Right renal pelvis (tissue), 4 donors: ENCODE results near the gene KIAA1671. TPM values are rescaled to one million over a fixed set of nuclear protein-coding genes. Genes with fewer than 3 reads are reported as not detected.

Source experiments
- DNase-seq, 4 donors: peaks; one replicate each; pipeline ENCODE4 v3.0.0-alpha.2; 2013; ENCODE audit warnings: low read depth in 4 of 4, low spot score in 3 of 4, missing footprints in 1 of 4
- polyA plus RNA-seq, 4 donors: library from polyadenylated mRNA; unstranded; fragments of 120-200 nt; gene quantifications; one replicate each; pipeline ENCODE4 v1.2.1, GENCODE V29; 2013; ENCODE audit not compliant: insufficient read length in 4 of 4

The KIAA1671 gene
- polyA plus RNA-seq, 4 donors, result 25.3 to 29.6 (median 27.6) TPM

GRCh38 chr22:24950272-24950902 lies 2.1 kb upstream of the KIAA1671 start:
- DNase-seq, result no peak

- DNase-seq, result no peak
These were observed 394 bp downstream of the KIAA1671 start for GRCh38 chr22:24952837-24953383.

DNA sequence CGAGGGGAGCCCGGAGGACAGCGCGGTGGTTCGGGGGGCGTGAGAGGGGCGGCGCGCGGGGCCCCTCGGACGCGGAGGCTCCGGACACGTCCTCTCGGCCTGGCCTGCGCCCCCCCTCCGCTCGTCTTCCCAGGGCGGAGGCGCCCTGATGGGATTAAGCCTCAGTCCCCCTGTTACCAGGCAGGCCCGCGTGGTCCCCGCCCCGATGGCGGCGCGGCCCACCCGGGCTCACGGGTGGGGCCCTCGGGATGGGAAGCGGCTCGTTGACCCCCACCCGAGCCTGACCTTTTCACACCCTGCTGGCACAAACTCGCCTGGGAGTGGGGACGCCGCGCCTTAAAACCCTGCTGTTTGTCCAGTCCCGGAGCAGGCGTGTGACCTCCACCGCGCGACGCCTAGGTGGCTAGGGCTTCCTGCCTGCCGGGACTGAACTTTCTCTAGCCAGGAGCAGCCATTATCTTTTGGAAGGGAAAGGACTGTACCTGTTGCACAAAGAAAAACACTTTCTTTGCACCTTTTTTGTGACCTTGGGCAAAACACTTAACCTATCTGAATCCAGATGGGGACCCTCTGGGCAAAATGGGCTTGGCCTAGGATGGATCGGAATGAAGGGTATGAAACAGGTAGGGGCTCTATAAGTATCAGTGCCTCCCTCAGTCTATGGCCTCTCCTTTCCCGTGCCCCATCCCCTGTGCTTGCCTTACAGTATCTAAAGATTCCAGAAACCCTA lies 1.0 kb downstream of the KIAA1671 start:
- DNase-seq, result no peak

GRCh38 chr22:24954114-24954463 lies 1.6 kb downstream of the KIAA1671 start:
- no peak for DNase-seq

GRCh38 chr22:24954856-24955255 lies 2.3 kb downstream of the KIAA1671 start:
- DNase-seq, result no peak

GRCh38 chr22:24957043-24957442 lies 4.5 kb downstream of the KIAA1671 start:
- DNase-seq, result no peak

- DNase-seq, result no peak
These were observed 8.8 kb downstream of the KIAA1671 start for GRCh38 chr22:24961217-24961844.

GRCh38 chr22:24962094-24962493 lies 9.6 kb downstream of the KIAA1671 start:
- DNase-seq, result no peak

- no peak for DNase-seq
These were observed 10.3 kb downstream of the KIAA1671 start for GRCh38 chr22:24962835-24963234.

DNA sequence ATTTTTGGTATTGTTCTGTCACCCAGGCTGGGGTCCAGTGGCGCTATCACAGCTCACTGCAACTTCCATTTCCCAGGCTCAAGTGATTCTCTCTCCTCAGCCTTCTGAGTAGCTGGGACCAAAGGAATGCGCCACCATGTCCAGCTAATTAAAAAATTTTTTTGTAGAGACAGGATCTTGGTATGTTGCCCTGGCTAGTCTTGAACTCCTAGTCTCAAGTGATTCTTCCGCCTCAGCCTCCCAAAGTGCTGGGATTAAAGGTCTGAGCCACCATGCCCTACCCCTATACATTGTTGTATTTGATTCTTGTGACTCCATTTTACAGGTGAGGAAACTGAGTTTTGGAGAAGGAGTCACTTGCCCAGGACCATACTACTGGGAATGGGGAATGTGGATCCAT lies 11.9 kb downstream of the KIAA1671 start:
- DNase-seq, result no peak

- DNase-seq, result no peak
These were observed 13.5 kb downstream of the KIAA1671 start for GRCh38 chr22:24965822-24966626.

DNA sequence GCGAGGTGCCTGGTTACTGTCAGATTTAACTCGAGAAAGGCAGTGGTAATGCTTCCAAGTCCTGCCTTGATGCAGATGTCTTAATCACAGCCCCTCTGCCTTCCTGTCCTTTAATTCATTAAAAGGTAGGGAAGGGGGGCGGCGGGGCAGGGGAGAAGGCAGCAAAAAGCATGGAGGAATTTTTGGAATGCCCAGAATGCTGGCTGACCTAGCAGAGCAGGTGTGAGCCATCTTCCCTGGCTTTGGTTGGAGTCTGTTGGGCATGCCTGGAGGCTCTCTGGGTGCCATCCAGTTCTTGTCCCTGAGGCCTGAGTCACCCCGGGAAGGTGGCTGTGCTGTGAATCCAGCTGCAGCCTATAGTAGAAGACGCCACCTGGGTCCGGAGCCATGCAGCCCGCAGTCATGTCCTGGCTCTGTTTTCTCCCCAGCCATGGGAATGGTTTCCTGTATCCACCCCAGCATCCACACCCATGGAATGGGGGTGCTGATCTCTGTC lies 15.6 kb downstream of the KIAA1671 start:
- DNase-seq, result no peak

DNA sequence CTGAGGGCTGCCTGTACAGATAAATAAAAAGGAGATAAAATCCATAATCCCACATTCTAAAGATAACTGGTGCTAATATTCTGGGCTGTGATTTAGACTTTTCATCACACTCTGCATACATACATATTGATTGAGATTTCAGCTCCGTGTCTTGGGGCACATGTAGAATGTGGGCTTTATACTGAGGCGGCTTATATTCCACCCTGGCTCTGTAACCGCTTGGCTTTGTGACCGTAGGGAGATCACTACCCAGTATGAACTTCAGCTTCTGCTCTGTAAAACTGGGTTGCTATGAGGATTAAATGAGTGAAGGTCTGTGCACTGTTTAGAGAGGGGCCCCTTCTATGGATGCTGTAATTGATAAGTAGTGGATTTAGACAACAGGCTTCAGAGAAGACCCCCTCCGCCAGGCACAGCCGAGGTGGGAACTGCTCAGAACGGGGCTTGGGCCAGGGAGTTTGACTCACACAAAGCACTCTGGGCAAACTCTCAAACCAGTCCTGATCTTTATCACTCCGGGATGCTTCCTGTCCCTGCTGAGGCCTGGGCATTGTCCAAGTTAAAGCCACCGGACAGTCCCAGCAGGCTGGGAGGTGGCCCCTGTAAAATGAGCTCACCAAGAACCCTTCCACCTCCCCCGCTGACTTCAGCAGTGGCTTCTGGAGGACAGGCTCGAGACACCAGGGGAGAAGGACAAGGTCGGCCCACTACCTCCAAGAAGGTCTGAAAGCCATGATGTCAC lies 17.2 kb downstream of the KIAA1671 start:
- DNase-seq, result no peak

- DNase-seq, result no peak
These were observed 19.9 kb downstream of the KIAA1671 start for GRCh38 chr22:24972369-24972768.

- no peak for DNase-seq
These were observed 21.4 kb downstream of the KIAA1671 start for GRCh38 chr22:24973872-24974271.

DNA sequence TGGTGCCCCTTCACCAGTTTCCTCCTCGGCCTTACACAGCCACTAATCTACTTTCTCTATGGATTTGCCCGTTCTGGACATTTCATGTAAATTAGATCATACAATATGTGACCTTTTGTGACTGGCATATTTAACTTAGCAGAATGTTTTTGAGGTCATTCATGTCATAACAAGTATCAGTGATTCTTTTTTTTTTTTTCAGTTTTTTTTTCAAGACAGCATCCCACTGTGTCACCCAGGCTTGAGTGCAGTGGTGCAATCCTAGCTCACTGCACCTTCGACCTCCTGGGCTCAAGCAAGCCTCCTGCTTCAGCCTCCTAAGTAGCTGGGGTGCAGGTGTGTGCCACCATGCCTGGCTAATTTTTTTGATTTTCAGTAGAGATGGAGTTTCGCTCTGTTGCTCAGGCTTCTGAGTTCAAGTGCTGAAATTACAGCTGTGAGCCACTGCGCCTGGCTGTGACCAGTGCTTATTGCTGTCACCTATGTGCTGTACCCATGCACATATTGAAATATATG lies 22.7 kb downstream of the KIAA1671 start:
- no peak for DNase-seq

DNA sequence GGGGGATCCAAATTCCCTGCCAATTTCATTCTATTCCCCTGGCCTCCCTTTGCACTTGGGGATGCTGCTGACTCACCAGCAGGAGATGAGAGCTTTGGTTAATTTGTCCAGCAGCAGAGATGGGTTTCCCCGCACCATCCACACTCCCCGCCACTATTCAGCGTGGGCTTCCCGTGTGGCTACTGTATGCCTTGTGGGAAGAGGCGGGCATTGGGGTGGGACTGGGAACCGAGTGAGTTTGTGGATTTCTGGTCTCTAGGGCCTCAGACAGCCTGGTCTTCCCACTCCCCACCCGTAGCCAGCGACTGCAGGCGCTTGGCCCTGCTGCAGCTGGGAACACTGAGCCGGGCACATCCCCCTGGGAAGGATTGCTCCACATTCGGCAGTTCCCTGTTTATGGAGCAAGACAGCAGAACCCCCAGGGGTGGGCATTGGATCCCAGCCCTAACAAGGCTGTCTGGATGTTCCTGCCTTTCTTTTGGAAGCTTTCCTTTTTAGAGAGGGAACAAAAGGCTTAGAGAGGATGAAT lies 23.4 kb downstream of the KIAA1671 start:
- DNase-seq, result no peak

DNA sequence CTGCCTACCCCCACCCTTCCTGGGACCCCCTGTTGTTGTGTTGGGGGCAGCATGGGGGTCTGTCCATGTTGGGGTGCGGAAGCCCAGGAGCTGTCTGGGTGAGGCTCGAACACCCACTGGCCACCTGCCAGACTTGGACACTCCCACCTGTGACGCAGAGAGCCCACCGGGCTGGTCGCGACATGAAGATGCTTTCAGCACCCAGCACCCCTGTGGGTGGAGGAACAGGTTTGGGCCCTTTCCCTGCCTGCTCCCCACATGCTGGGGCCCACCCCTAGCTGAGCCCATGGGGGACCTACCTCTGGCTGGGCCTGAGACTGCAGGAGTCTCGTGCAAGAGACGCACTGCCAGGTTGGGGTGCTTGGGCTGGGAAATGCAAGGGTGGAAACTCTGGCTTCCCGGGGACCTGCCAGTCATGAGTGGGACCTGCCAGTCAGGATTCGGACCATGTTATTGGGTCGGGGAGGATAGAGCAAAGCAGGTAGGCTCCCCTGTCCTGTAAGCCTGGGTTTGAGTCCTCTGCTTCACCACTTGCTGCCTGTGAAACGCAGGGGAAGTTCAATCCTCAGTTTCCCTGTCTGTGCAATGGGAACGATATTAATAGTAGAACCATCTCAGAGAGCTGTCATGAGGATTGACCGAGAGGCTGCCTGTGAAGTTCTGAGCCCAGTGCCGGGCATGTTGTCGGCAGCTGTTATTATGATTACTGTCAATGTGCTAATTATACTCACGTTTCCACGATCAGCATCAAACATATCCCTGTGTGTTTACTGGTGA lies 24.1 kb downstream of the KIAA1671 start:
- DNase-seq, result no peak
